Transverse colon (tissue), 3 donors: ENCODE results near the gene RAC2.

Experiments
- POLR2A ChIP-seq: fragments of 450-650 bp; IDR thresholded peaks from one replicate; pipeline ENCODE4 v1.6.1; 2016; ENCODE audit warnings: antibody characterized with exemption, mild to moderate bottlenecking, moderate library complexity
- TF ChIP-seq, protein P1 (sequence below), 5 experiments: fragments of 200-600 bp in 3 of 5; fragments of 450-650 bp in 2 of 5; sonication (generic) in 3 of 5; IDR thresholded peaks; 1 replicate in 2 of 5; 2 replicates in 3 of 5; pipeline ENCODE4 v1.5.1; 2016 to 2017; ENCODE audit warnings: antibody characterized with exemption in 5 of 5, inconsistent platforms in 3 of 5, mild to moderate bottlenecking in 2 of 5, moderate library complexity in 1 of 5

- TF ChIP-seq, protein P1, sequence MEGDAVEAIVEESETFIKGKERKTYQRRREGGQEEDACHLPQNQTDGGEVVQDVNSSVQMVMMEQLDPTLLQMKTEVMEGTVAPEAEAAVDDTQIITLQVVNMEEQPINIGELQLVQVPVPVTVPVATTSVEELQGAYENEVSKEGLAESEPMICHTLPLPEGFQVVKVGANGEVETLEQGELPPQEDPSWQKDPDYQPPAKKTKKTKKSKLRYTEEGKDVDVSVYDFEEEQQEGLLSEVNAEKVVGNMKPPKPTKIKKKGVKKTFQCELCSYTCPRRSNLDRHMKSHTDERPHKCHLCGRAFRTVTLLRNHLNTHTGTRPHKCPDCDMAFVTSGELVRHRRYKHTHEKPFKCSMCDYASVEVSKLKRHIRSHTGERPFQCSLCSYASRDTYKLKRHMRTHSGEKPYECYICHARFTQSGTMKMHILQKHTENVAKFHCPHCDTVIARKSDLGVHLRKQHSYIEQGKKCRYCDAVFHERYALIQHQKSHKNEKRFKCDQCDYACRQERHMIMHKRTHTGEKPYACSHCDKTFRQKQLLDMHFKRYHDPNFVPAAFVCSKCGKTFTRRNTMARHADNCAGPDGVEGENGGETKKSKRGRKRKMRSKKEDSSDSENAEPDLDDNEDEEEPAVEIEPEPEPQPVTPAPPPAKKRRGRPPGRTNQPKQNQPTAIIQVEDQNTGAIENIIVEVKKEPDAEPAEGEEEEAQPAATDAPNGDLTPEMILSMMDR (IDR thresholded peaks at IDR 0.05), result no peak
- TF ChIP-seq POLR2A, result no peak
These were observed 12.1 kb upstream of the RAC2 start for GRCh38 chr22:37256075-37256726.
